CD8-positive, alpha-beta memory T cell (primary cell): ENCODE results near the gene HADHB. TPM values are rescaled to one million over a fixed set of nuclear protein-coding genes. Genes with fewer than 3 reads are reported as not detected.
A peak's percentile ranks its signal among the peaks of the same experiment; 100 is the strongest.

Source experiments
- CTCF ChIA-PET: fragments of 350-600 bp; sonication (Branson Sonifier 250); formaldehyde crosslinking; loops from one replicate; lab custom pipeline; 2021; ENCODE audit warnings: antibody characterized with exemption; lab: Charles Lee
- POLR2A ChIA-PET: fragments of 350-600 bp; sonication (Branson Sonifier 250); formaldehyde crosslinking; loops from one replicate; lab custom pipeline; 2021; ENCODE audit warnings: antibody characterized with exemption; lab: Charles Lee
- DNase-seq, 5 donors: peaks; one replicate each; pipeline versions ENCODE4 v3.0.0 to v3.0.0-alpha.2; 2020 to 2022; ENCODE audit warnings: mixed read lengths in 1 of 5
- H3K27ac ChIP-seq: one replicate; pipeline ENCODE4 v1.7.0; 2013; ENCODE audit warnings: low read depth, mild to moderate bottlenecking, low read length, moderate library complexity
- H3K27me3 ChIP-seq: 2 replicates; pipeline ENCODE4 v1.7.0; 2013; ENCODE audit warnings: low read length, mild to moderate bottlenecking; ENCODE audit not compliant: insufficient read depth, poor library complexity, severe bottlenecking
- H3K36me3 ChIP-seq: 2 replicates; pipeline ENCODE4 v1.7.0; 2013; ENCODE audit warnings: mild to moderate bottlenecking, low read length, moderate library complexity; ENCODE audit not compliant: insufficient read depth
- H3K4me1 ChIP-seq: 2 replicates; pipeline ENCODE4 v1.7.0; 2013; ENCODE audit warnings: mild to moderate bottlenecking, low read length, moderate library complexity; ENCODE audit not compliant: insufficient read depth
- H3K4me3 ChIP-seq: 2 replicates; pipeline ENCODE4 v1.7.0; 2013; ENCODE audit warnings: mild to moderate bottlenecking, low read length
- H3K9me3 ChIP-seq: 2 replicates; pipeline ENCODE4 v1.7.0; 2013; ENCODE audit warnings: mild to moderate bottlenecking, low read length
- H3K27ac Mint-ChIP-seq, 8 donors: one replicate each; pipeline ENCODE4 v1.8.0; 2020 to 2021; ENCODE audit warnings: mixed read lengths in 8 of 8, mild to moderate bottlenecking in 6 of 8, inconsistent platforms in 3 of 8, moderate library complexity in 3 of 8
- H3K27me3 Mint-ChIP-seq, 2 donors: one replicate each; pipeline ENCODE4 v1.8.0; 2020 to 2021; ENCODE audit warnings: mixed read lengths in 2 of 2, mild to moderate bottlenecking in 1 of 2, moderate library complexity in 1 of 2
- H3K36me3 Mint-ChIP-seq, 3 donors: one replicate each; pipeline ENCODE4 v1.8.0; 2020 to 2021; ENCODE audit warnings: mixed read lengths in 3 of 3, inconsistent platforms in 1 of 3, mild to moderate bottlenecking in 1 of 3
- H3K4me1 Mint-ChIP-seq, 3 donors: one replicate each; pipeline ENCODE4 v1.8.0; 2020 to 2021; ENCODE audit warnings: mixed read lengths in 3 of 3, inconsistent platforms in 1 of 3, mild to moderate bottlenecking in 1 of 3
- H3K4me3 Mint-ChIP-seq, 7 donors: one replicate each; pipeline ENCODE4 v1.8.0; 2020 to 2021; ENCODE audit warnings: mixed read lengths in 7 of 7, mild to moderate bottlenecking in 6 of 7, moderate library complexity in 4 of 7, inconsistent platforms in 2 of 7
- H3K9me3 Mint-ChIP-seq, 5 donors: one replicate each; pipeline ENCODE4 v1.8.0; 2020 to 2022; ENCODE audit warnings: mixed read lengths in 5 of 5, mild to moderate bottlenecking in 3 of 5, moderate library complexity in 2 of 5, inconsistent platforms in 1 of 5
- polyA plus RNA-seq: library from polyadenylated mRNA; unstranded; fragments of 300-500 nt; fragmentation: Illumina TruSeq; gene quantifications from one replicate; pipeline ENCODE4 v1.2.3, GENCODE V29; 2021
- total RNA-seq, 2 experiments: library from RNA; stranded (reverse); gene quantifications; one replicate each; pipeline ENCODE4 v1.2.3, GENCODE V29; 2021

HADHB gene
- total and polyA plus RNA-seq, 3 experiments from 2014 or later = 75.1 to 83.2 (median 80.2) TPM

- Mint-ChIP-seq H3K27ac (no peak overlapping the region), H3K36me3 (peaks cover 15 to 72% (median 30%) of the 10 kb centered on the region in 3 donors), H3K4me1 (no peaks in the 10 kb centered on the region), H3K27me3 (peaks cover 0 to 1% of the 10 kb centered on the region in 2 donors), H3K4me3 (no peak overlapping the region), H3K9me3 (no peaks in the 10 kb centered on the region)
- H3K27me3 ChIP-seq = no peaks in the 10 kb centered on the region
- no peak for DNase-seq
- ChIA-PET CTCF (no interaction called here), POLR2A (no interaction called here)
- no peak overlapping the region for H3K27ac ChIP-seq
- no peak overlapping the region for H3K4me3 ChIP-seq
- no peaks in the 10 kb centered on the region for H3K4me1 ChIP-seq
- H3K9me3 ChIP-seq = no peaks in the 10 kb centered on the region
- peaks cover 8% of the 10 kb centered on the region for H3K36me3 ChIP-seq
Observed at GRCh38 chr2:26285931-26286330, 41.2 kb downstream of the HADHB start.

DNA sequence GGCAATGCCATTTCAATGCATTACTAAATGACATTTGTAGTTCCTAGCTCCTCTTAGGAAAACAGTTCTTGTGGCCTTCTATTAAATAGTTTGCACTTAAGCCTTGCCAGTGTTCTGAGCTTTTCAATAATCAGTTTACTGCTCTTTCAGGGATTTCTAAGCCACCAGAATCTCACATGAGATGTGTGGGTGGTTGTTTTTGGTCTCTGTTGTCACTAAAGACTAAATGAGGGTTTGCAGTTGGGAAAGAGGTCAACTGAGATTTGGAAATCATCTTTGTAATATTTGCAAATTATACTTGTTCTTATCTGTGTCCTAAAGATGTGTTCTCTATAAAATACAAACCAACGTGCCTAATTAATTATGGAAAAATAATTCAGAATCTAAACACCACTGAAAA lies 45.3 kb downstream of the HADHB start:
- no peaks in the 10 kb centered on the region for H3K9me3 ChIP-seq
- H3K36me3 ChIP-seq = peaks cover 4% of the 10 kb centered on the region
- Mint-ChIP-seq H3K4me3 (no peak overlapping the region), H3K27me3 (peaks cover 0 to 1% of the 10 kb centered on the region in 2 donors), H3K4me1 (no peaks in the 10 kb centered on the region), H3K9me3 (no peaks in the 10 kb centered on the region), H3K27ac (peak overlapping the region in 1 of 8 donors; percentile 6), H3K36me3 (peaks cover 3 to 42% (median 17%) of the 10 kb centered on the region in 3 donors)
- CTCF ChIA-PET = no interaction called here
- no peak overlapping the region for H3K27ac ChIP-seq
- POLR2A ChIA-PET = no interaction called here
- no peak overlapping the region for H3K4me3 ChIP-seq
- no peaks in the 10 kb centered on the region for H3K27me3 ChIP-seq
- DNase-seq = no peak
- no peaks in the 10 kb centered on the region for H3K4me1 ChIP-seq

- Histone ChIP-seq H3K4me3 (no peak overlapping the region), H3K36me3 (no peaks in the 10 kb centered on the region), H3K9me3 (no peaks in the 10 kb centered on the region), H3K4me1 (no peaks in the 10 kb centered on the region), H3K27me3 (no peaks in the 10 kb centered on the region), H3K27ac (no peak overlapping the region)
- Mint-ChIP-seq H3K9me3 (no peaks in the 10 kb centered on the region), H3K36me3 (peaks cover 0 to 23% (median 7%) of the 10 kb centered on the region in 3 donors), H3K4me1 (no peaks in the 10 kb centered on the region), H3K27ac (no peak overlapping the region), H3K27me3 (no peaks in the 10 kb centered on the region), H3K4me3 (no peak overlapping the region)
- POLR2A ChIA-PET = no interaction called here
- no peak for DNase-seq
- CTCF ChIA-PET = no interaction called here
Observed at GRCh38 chr2:26292646-26293045, 47.9 kb downstream of the HADHB start.

GRCh38 chr2:26295511-26295910 lies 50.8 kb downstream of the HADHB start:
- Mint-ChIP-seq H3K4me3 (no peak overlapping the region), H3K27ac (peak overlapping the region in 1 of 8 donors; percentile 8), H3K36me3 (peaks cover 0 to 4% (median 2%) of the 10 kb centered on the region in 3 donors), H3K4me1 (no peaks in the 10 kb centered on the region), H3K9me3 (no peaks in the 10 kb centered on the region), H3K27me3 (no peaks in the 10 kb centered on the region)
- Histone ChIP-seq H3K36me3 (no peaks in the 10 kb centered on the region), H3K27me3 (no peaks in the 10 kb centered on the region), H3K9me3 (no peaks in the 10 kb centered on the region), H3K4me3 (no peak overlapping the region), H3K27ac (no peak overlapping the region), H3K4me1 (peaks cover 9% of the 10 kb centered on the region)
- CTCF ChIA-PET = no interaction called here
- no peak for DNase-seq
- POLR2A ChIA-PET = no interaction called here

GRCh38 chr2:26297061-26297460 lies 52.3 kb downstream of the HADHB start:
- no peak overlapping the region for H3K4me3 Mint-ChIP-seq
- peaks cover 0 to 2% (median 0%) of the 10 kb centered on the region in 3 donors for H3K36me3 Mint-ChIP-seq
- H3K27ac Mint-ChIP-seq = no peak overlapping the region
- Histone ChIP-seq H3K27ac (no peak overlapping the region), H3K4me3 (no peak overlapping the region), H3K9me3 (no peaks in the 10 kb centered on the region), H3K27me3 (no peaks in the 10 kb centered on the region), H3K4me1 (peaks cover 14% of the 10 kb centered on the region), H3K36me3 (no peaks in the 10 kb centered on the region)
- ChIA-PET CTCF (interaction anchor here (0.6 kb wide), 1 partner anchor 157 kb away, joined by 3 read pairs; no protein-coding TSS in a partner anchor), POLR2A (interaction anchor here (0.6 kb wide), 1 partner anchor 13 kb away, joined by 3 read pairs; no protein-coding TSS in a partner anchor)
- H3K9me3 Mint-ChIP-seq = no peaks in the 10 kb centered on the region
- no peaks in the 10 kb centered on the region for H3K27me3 Mint-ChIP-seq
- DNase-seq = no peak
- H3K4me1 Mint-ChIP-seq = no peaks in the 10 kb centered on the region

GRCh38 chr2:26298286-26298637 lies 53.5 kb downstream of the HADHB start:
- Mint-ChIP-seq H3K27ac (no peak overlapping the region), H3K9me3 (no peaks in the 10 kb centered on the region), H3K4me3 (no peak overlapping the region), H3K4me1 (no peaks in the 10 kb centered on the region), H3K27me3 (no peaks in the 10 kb centered on the region), H3K36me3 (peaks cover 0 to 2% (median 0%) of the 10 kb centered on the region in 3 donors)
- H3K27me3 ChIP-seq = no peaks in the 10 kb centered on the region
- CTCF ChIA-PET = no interaction called here
- H3K4me1 ChIP-seq = peaks cover 14% of the 10 kb centered on the region
- no peak for DNase-seq
- no peak overlapping the region for H3K27ac ChIP-seq
- no peaks in the 10 kb centered on the region for H3K9me3 ChIP-seq
- no peaks in the 10 kb centered on the region for H3K36me3 ChIP-seq
- peak overlapping the region; percentile 84 for H3K4me3 ChIP-seq
- POLR2A ChIA-PET = interaction anchor here (0.6 kb wide), 2 partner anchors 25 to 508 kb away, joined by 3 to 4 read pairs; no protein-coding TSS in a partner anchor

- no peaks in the 10 kb centered on the region for H3K36me3 Mint-ChIP-seq
- no peaks in the 10 kb centered on the region for H3K27me3 Mint-ChIP-seq
- H3K36me3 ChIP-seq = no peaks in the 10 kb centered on the region
- H3K4me1 ChIP-seq = peaks cover 14% of the 10 kb centered on the region
- no peaks in the 10 kb centered on the region for H3K4me1 Mint-ChIP-seq
- DNase-seq = peak in 2 of 5 donors; percentile 12 to 64
- POLR2A ChIA-PET = interaction anchor here (0.6 kb wide), 1 partner anchor 508 kb away, joined by 4 read pairs; no protein-coding TSS in a partner anchor
- H3K9me3 Mint-ChIP-seq = no peaks in the 10 kb centered on the region
- no peaks in the 10 kb centered on the region for H3K27me3 ChIP-seq
- no peak overlapping the region for H3K27ac Mint-ChIP-seq
- no peak overlapping the region for H3K4me3 Mint-ChIP-seq
- H3K27ac ChIP-seq = no peak overlapping the region
- peak overlapping the region; percentile 84 for H3K4me3 ChIP-seq
- CTCF ChIA-PET = no interaction called here
- H3K9me3 ChIP-seq = no peaks in the 10 kb centered on the region
Observed at GRCh38 chr2:26298638-26299393, 54.1 kb downstream of the HADHB start.

DNA sequence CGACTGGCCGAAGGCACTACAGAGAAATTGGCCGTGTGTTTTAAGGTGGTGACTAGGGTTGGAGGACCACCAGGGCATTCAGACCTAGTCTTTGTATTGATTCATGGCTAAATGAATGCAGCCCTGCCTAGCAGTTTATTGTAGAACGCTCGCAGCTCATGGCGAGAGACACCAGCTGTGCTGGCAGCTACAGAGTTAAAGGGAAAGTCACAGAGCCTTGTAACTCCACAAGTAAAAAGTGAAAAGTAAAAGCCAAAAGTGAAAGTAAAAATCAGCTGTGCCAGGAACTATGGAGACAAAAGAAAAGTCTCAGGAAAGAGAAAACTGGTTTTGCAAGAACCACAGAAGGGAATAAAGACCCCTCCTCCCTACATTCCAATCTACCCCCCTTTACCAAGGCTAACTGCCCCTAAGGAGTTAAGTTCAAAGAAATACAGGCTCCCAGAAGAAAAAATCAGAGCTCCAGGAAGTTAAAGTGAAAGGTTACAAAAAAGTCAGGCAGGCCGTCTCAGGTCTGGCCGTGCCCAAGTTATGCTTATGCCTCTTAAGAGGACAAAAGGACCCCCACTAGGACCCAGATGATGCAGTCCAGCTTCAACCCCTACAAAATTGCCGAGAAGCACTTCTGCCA lies 54.8 kb downstream of the HADHB start:
- DNase-seq = peak in 2 of 5 donors; percentile 27 to 59
- Mint-ChIP-seq H3K36me3 (peaks cover 0 to 3% (median 0%) of the 10 kb centered on the region in 3 donors), H3K27ac (no peak overlapping the region)

More for the DNA sequence above, 54.8 kb downstream of the HADHB start:
- H3K9me3 ChIP-seq = no peaks in the 10 kb centered on the region
- no peaks in the 10 kb centered on the region for H3K27me3 Mint-ChIP-seq
- H3K4me3 Mint-ChIP-seq = no peak overlapping the region
- ChIA-PET POLR2A (interaction anchor here (0.6 to 1.1 kb wide), 3 partner anchors 47 to 1026 kb away, joined by 3 to 4 read pairs (median 3); partner anchors contain the start of gene ADGRF3), CTCF (interaction anchor here (1.0 kb wide), 1 partner anchor 28 kb away, joined by 3 read pairs; no protein-coding TSS in a partner anchor)
- no peaks in the 10 kb centered on the region for H3K4me1 Mint-ChIP-seq
- H3K4me1 ChIP-seq = peaks cover 14% of the 10 kb centered on the region
- H3K27me3 ChIP-seq = no peaks in the 10 kb centered on the region
- H3K27ac ChIP-seq = no peak overlapping the region
- H3K36me3 ChIP-seq = no peaks in the 10 kb centered on the region
- peak overlapping the region; percentile 84 for H3K4me3 ChIP-seq
- H3K9me3 Mint-ChIP-seq = no peaks in the 10 kb centered on the region
